HCT116 (cell line): ENCODE data around the gene ZNF586. TPM values are rescaled to one million over a fixed set of nuclear protein-coding genes. Genes with fewer than 3 reads are reported as not detected.

Experiments used
- ATAC-seq: fragments of 200-7000 bp; cut with Tn5 transposase; 2 replicates; pipeline ENCODE4 v1.9.1; 2020; ENCODE audit warnings: mild to moderate bottlenecking, moderate library complexity
- BruUV-seq: library from RNA; stranded (reverse); fragments of 400-500 nt; replicated peaks from 2 replicates; lab custom pipeline; 2021; lab: Mats Ljungman, UMichigan
- CTCF ChIA-PET: fragments of 300-600 bp; sonication (Branson Sonifier 250); formaldehyde crosslinking; loops from one replicate; lab custom pipeline; 2021; ENCODE audit warnings: antibody characterized with exemption; lab: Charles Lee
- POLR2A ChIA-PET: fragments of 300-600, 350-600 bp; sonication (Branson Sonifier 250); formaldehyde crosslinking; loops from one replicate; lab custom pipeline; 2021; ENCODE audit warnings: antibody characterized with exemption; lab: Charles Lee
- RAD21 ChIA-PET, 2 experiments: fragments of 300-600 bp; sonication (Branson Sonifier 250); formaldehyde crosslinking; loops; one replicate each; lab custom pipeline; 2023; ENCODE audit warnings: low total read pairs in 2 of 2; ENCODE audit not compliant: uncharacterized antibody in 2 of 2, unreplicated experiment in 2 of 2, low non-redundant PET in 1 of 2; lab: Charles Lee
- DNase-seq: peaks from one replicate; pipeline ENCODE4 v3.0.0-alpha.2; 2010; ENCODE audit warnings: low read depth, low spot score
- H2AFZ ChIP-seq: fragments of 200-600 bp; shearing (Covaris generic), sonication (generic); 2 replicates; pipeline ENCODE4 v1.6.1; 2017; ENCODE audit warnings: low read depth, mixed run types, mixed read lengths, antibody characterized with exemption, low read length; ENCODE audit not compliant: poor library complexity, severe bottlenecking
- H3K27ac ChIP-seq: 2 replicates; pipeline ENCODE4 v1.5.1; 2012; ENCODE audit warnings: low read depth, low read length
- H3K27me3 ChIP-seq: fragments of 200-600 bp; sonication (generic); 2 replicates; pipeline ENCODE4 v1.6.1; 2016; ENCODE audit warnings: mixed run types, low read length, mixed read lengths; ENCODE audit not compliant: insufficient read depth
- H3K36me3 ChIP-seq, 2 experiments: fragments of 200-500 bp in 1 of 2; fragments of 200-600 bp in 1 of 2; sonication (Bioruptor generic) in 1 of 2; sonication (generic) in 1 of 2; 2 replicates each; pipeline versions ENCODE4 v1.5.1 to v1.6.1; 2014 to 2016; ENCODE audit warnings: low read length in 2 of 2, inconsistent platforms in 1 of 2, mixed read lengths in 1 of 2, mixed run types in 1 of 2; ENCODE audit not compliant: insufficient read depth in 2 of 2, control insufficient read depth in 1 of 2
- H3K4me1 ChIP-seq, 2 experiments: fragments of 200-600 bp in 1 of 2; sonication (generic) in 1 of 2; 2 replicates each; pipeline versions ENCODE4 v1.5.1 to v1.6.1; 2012 to 2017; ENCODE audit warnings: low read length in 2 of 2, inconsistent platforms in 1 of 2, mild to moderate bottlenecking in 1 of 2, mixed read lengths in 1 of 2, mixed run types in 1 of 2, moderate library complexity in 1 of 2; ENCODE audit not compliant: insufficient read depth in 2 of 2, control insufficient read depth in 1 of 2
- H3K4me2 ChIP-seq: fragments of 200-600 bp; sonication (generic); 2 replicates; pipeline ENCODE4 v1.6.1; 2017; ENCODE audit warnings: mixed run types, low read length, mixed read lengths
- H3K4me3 ChIP-seq, 2 experiments: fragments of 200-600 bp in 1 of 2; sonication (generic) in 1 of 2; replicated peaks in 1 of 2; 2 replicates each; pipeline ENCODE4 v1.5.1; 2011 to 2016; ENCODE audit warnings: low read length in 2 of 2, control low read depth in 1 of 2, low read depth in 1 of 2, mild to moderate bottlenecking in 1 of 2, mixed read lengths in 1 of 2, mixed run types in 1 of 2
- H3K79me2 ChIP-seq: fragments of 200-600 bp; sonication (generic); 2 replicates; pipeline ENCODE4 v1.6.1; 2017; ENCODE audit warnings: mild to moderate bottlenecking, mixed run types, low read length, moderate library complexity, mixed read lengths; ENCODE audit not compliant: insufficient read depth
- H3K9ac ChIP-seq: fragments of 200-600 bp; sonication (generic); 2 replicates; pipeline ENCODE4 v1.6.1; 2016; ENCODE audit warnings: low read length, mixed read lengths
- H3K9me2 ChIP-seq: fragments of 200-600 bp; sonication (generic), shearing (Covaris generic); 2 replicates; pipeline ENCODE4 v1.6.1; 2017; ENCODE audit warnings: mixed run types, mild to moderate bottlenecking, moderate library complexity; ENCODE audit not compliant: insufficient read depth
- H3K9me3 ChIP-seq, 2 experiments: fragments of 200-500 bp in 1 of 2; fragments of 200-600 bp in 1 of 2; sonication (Bioruptor generic) in 1 of 2; sonication (generic) in 1 of 2; 2 replicates each; pipeline ENCODE4 v1.6.1; 2014 to 2017; ENCODE audit warnings: low read length in 2 of 2, mixed read lengths in 2 of 2, inconsistent platforms in 1 of 2, low read depth in 1 of 2, mild to moderate bottlenecking in 1 of 2, mixed run types in 1 of 2, moderate library complexity in 1 of 2; ENCODE audit not compliant: control insufficient read depth in 1 of 2, insufficient read depth in 1 of 2
- H4K20me1 ChIP-seq: fragments of 200-600 bp; sonication (generic), shearing (Covaris generic); 2 replicates; pipeline ENCODE4 v1.6.1; 2017; ENCODE audit warnings: mixed run types, mild to moderate bottlenecking, moderate library complexity; ENCODE audit not compliant: insufficient read depth
- ATF3 ChIP-seq: IDR thresholded peaks from 2 replicates; pipeline ENCODE4 v1.6.1; 2012
- ELF1 ChIP-seq: IDR thresholded peaks from 2 replicates; pipeline ENCODE4 v1.6.1; 2012; ENCODE audit warnings: low read depth, borderline replicate concordance
- EZH2 ChIP-seq: fragments of 200-600 bp; sonication (generic); IDR thresholded peaks from 2 replicates; pipeline ENCODE4 v1.6.1; 2017; ENCODE audit warnings: antibody characterized with exemption, mixed run types
- EZH2phosphoT487 ChIP-seq: fragments of 200-600 bp; IDR thresholded peaks from 2 replicates; pipeline ENCODE4 v1.6.1; 2018; ENCODE audit warnings: antibody characterized with exemption, borderline replicate concordance
- FOSL1 ChIP-seq: IDR thresholded peaks from 2 replicates; pipeline ENCODE4 v1.6.1; 2012; ENCODE audit warnings: low read depth
- JUND ChIP-seq: IDR thresholded peaks from 2 replicates; pipeline ENCODE4 v1.6.1; 2012
- POLR2A ChIP-seq: IDR thresholded peaks from 2 replicates; pipeline ENCODE4 v1.7.0; 2011; ENCODE audit warnings: borderline replicate concordance; ENCODE audit not compliant: insufficient read depth, insufficient read length; ENCODE audit errors: extremely low read depth
- POLR2AphosphoS5 ChIP-seq: IDR thresholded peaks from 2 replicates; pipeline ENCODE4 v1.6.1; 2011; ENCODE audit warnings: mild to moderate bottlenecking, low read depth, low read length, moderate library complexity
- RAD21 ChIP-seq: IDR thresholded peaks from 2 replicates; pipeline ENCODE4 v1.6.1; 2012; ENCODE audit warnings: low read depth, mild to moderate bottlenecking
- SP1 ChIP-seq: IDR thresholded peaks from 2 replicates; pipeline ENCODE4 v1.6.1; 2012; ENCODE audit warnings: low read depth
- SRF ChIP-seq: IDR thresholded peaks from 2 replicates; pipeline ENCODE4 v1.6.1; 2012; ENCODE audit warnings: low read depth
- TCF7L2 ChIP-seq: IDR thresholded peaks from 2 replicates; pipeline ENCODE4 v1.7.0; 2011; ENCODE audit warnings: borderline replicate concordance, inconsistent platforms; ENCODE audit not compliant: insufficient read depth, insufficient read length; ENCODE audit errors: extremely low read depth
- YY1 ChIP-seq: IDR thresholded peaks from 2 replicates; pipeline ENCODE4 v1.6.1; 2011; ENCODE audit warnings: low read length, low read depth, moderate library complexity, mild to moderate bottlenecking; ENCODE audit not compliant: insufficient replicate concordance; ENCODE audit errors: extremely low read depth
- ZBTB33 ChIP-seq: IDR thresholded peaks from 2 replicates; pipeline ENCODE4 v1.6.1; 2011; ENCODE audit warnings: mild to moderate bottlenecking, low read length, moderate library complexity; ENCODE audit not compliant: insufficient replicate concordance; ENCODE audit errors: extremely low read depth
- ZFX ChIP-seq: fragments of 450-650 bp; IDR thresholded peaks from 2 replicates; pipeline ENCODE4 v1.6.1; 2017
- ZNF274 ChIP-seq: fragments of 200-500 bp; sonication (Bioruptor generic); IDR thresholded peaks from 2 replicates; pipeline ENCODE4 v1.6.1; 2014; ENCODE audit warnings: mild to moderate bottlenecking, low read depth, low read length, inconsistent platforms
- intact Hi-C: fragments of 100-400 bp; cut with micrococcal nuclease; formaldehyde crosslinking; loops from 2 replicates; pipeline ENCODE4 v1.10.0; 2022
- total RNA-seq: library from RNA; stranded (reverse); gene quantifications from one replicate; pipeline ENCODE4 v1.2.1, GENCODE V29; 2021; ENCODE audit not compliant: unreplicated experiment

Gene ZNF586
- total RNA-seq, 1 experiment from 2014 or later: 3.5 TPM

- Histone ChIP-seq H3K9me2 (no peaks in the 10 kb centered on the region), H3K27ac (no peak overlapping the region), H2AFZ (no peak overlapping the region), H3K36me3 (peaks cover 36 to 63% of the 10 kb centered on the region in 2 experiments), H3K4me2 (no peak overlapping the region), H4K20me1 (no peaks in the 10 kb centered on the region), H3K4me3 (no peak overlapping the region), H3K27me3 (no peaks in the 10 kb centered on the region), H3K4me1 (no peaks in the 10 kb centered on the region), H3K9me3 (peaks cover 33 to 42% of the 10 kb centered on the region in 2 experiments; a peak in 3 of 4 replicates), H3K79me2 (peaks cover 9% of the 10 kb centered on the region), H3K9ac (no peak overlapping the region)
- ATAC-seq (no peak), DNase-seq (no peak)
- ChIA-PET CTCF (no interaction called here), POLR2A (no interaction called here), RAD21 (no interaction called here)
- TF ChIP-seq FOSL1 (no peak), EZH2phosphoT487 (no peak), ZNF274 (no peak), ZFX (no peak), TCF7L2 (no peak), ZBTB33 (no peak), YY1 (no peak), SRF (no peak), JUND (no peak), RAD21 (no peak), ELF1 (no peak), POLR2A (no peak), SP1 (no peak), ATF3 (no peak), EZH2 (no peak), POLR2AphosphoS5 (no peak)
- BruUV-seq: TSS peak; percentile 6
- intact Hi-C loops: no loop called here
These were observed 15.3 kb upstream of the ZNF586 start for GRCh38 chr19:57754091-57754673.
